MM.1S (cell line): Measurements from ENCODE around the gene TBC1D20.
"Not testable (repeated sequence)": the region's sequence is repeated elsewhere in the genome, so short reads cannot be mapped to it uniquely, and the experiment has no call there.

Experiments
- DNase-seq: peaks from one replicate; pipeline ENCODE4 v3.0.0-alpha.2; 2015
- H2AFZ ChIP-seq: fragments of 300-600 bp; sonication (generic); 2 replicates; pipeline ENCODE4 v1.6.0; 2016; ENCODE audit warnings: antibody characterized with exemption, low read length
- H3F3A ChIP-seq: fragments of 300-600 bp; sonication (generic); 2 replicates; pipeline ENCODE4 v1.6.1; 2016; ENCODE audit warnings: mild to moderate bottlenecking, antibody characterized with exemption, low read length, moderate library complexity, mixed read lengths; ENCODE audit not compliant: insufficient read depth
- H3K27ac ChIP-seq: fragments of 300-600 bp; sonication (generic); 2 replicates; pipeline ENCODE4 v1.5.1; 2016; ENCODE audit warnings: mild to moderate bottlenecking, low read length
- H3K27me3 ChIP-seq: fragments of 300-600 bp; sonication (generic); replicated peaks from 2 replicates; pipeline ENCODE4 v1.6.0; 2016; ENCODE audit warnings: low read length; ENCODE audit not compliant: insufficient read depth
- H3K36me3 ChIP-seq: fragments of 300-600 bp; sonication (generic); replicated peaks from 2 replicates; pipeline ENCODE4 v1.6.1; 2016; ENCODE audit warnings: mild to moderate bottlenecking, low read length, mixed read lengths; ENCODE audit not compliant: insufficient read depth
- H3K4me1 ChIP-seq: fragments of 300-600 bp; sonication (generic); 2 replicates; pipeline ENCODE4 v1.6.1; 2016; ENCODE audit warnings: low read length, mixed read lengths
- H3K4me2 ChIP-seq: fragments of 300-600 bp; sonication (generic); 2 replicates; pipeline ENCODE4 v1.6.0; 2016; ENCODE audit warnings: low read depth, low read length
- H3K4me3 ChIP-seq: fragments of 300-600 bp; sonication (generic); 2 replicates; pipeline ENCODE4 v1.5.1; 2016; ENCODE audit warnings: low read length, mixed read lengths
- H3K79me2 ChIP-seq: fragments of 300-600 bp; sonication (generic); 2 replicates; pipeline ENCODE4 v1.6.1; 2016; ENCODE audit warnings: mixed run types, low read length, mixed read lengths
- H3K9ac ChIP-seq: fragments of 300-600 bp; sonication (generic); 2 replicates; pipeline ENCODE4 v1.6.1; 2016; ENCODE audit warnings: low read length, mixed read lengths
- H3K9me2 ChIP-seq: fragments of 300-600 bp; sonication (generic); replicated peaks from 2 replicates; pipeline ENCODE4 v1.6.1; 2016; ENCODE audit warnings: mild to moderate bottlenecking, low read length, mixed read lengths; ENCODE audit not compliant: insufficient read depth
- H3K9me3 ChIP-seq: fragments of 300-600 bp; sonication (generic); replicated peaks from 2 replicates; pipeline ENCODE4 v1.6.1; 2016; ENCODE audit warnings: mild to moderate bottlenecking, low read length, mixed read lengths; ENCODE audit not compliant: insufficient read depth
- H4K20me1 ChIP-seq: fragments of 300-600 bp; sonication (generic); 2 replicates; pipeline ENCODE4 v1.6.1; 2016; ENCODE audit warnings: mild to moderate bottlenecking, low read length, moderate library complexity, mixed read lengths; ENCODE audit not compliant: insufficient read depth
- CTCF ChIP-seq: fragments of 300-600 bp; sonication (generic); IDR thresholded peaks from 2 replicates; pipeline ENCODE4 v1.5.1; 2016; ENCODE audit warnings: antibody characterized with exemption, low read length, mixed read lengths
- EZH2 ChIP-seq: fragments of 300-600 bp; sonication (generic); optimal IDR thresholded peaks from 2 replicates; pipeline ENCODE3; 2017; ENCODE audit warnings: low read depth, mild to moderate bottlenecking, antibody characterized with exemption, low read length, mixed read lengths
- EZH2phosphoT487 ChIP-seq: fragments of 300-600 bp; sonication (generic); IDR thresholded peaks from 2 replicates; pipeline ENCODE4 v1.6.1; 2018; ENCODE audit warnings: antibody characterized with exemption, low read length

The TBC1D20 gene, protein sequence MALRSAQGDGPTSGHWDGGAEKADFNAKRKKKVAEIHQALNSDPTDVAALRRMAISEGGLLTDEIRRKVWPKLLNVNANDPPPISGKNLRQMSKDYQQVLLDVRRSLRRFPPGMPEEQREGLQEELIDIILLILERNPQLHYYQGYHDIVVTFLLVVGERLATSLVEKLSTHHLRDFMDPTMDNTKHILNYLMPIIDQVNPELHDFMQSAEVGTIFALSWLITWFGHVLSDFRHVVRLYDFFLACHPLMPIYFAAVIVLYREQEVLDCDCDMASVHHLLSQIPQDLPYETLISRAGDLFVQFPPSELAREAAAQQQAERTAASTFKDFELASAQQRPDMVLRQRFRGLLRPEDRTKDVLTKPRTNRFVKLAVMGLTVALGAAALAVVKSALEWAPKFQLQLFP

GRCh38 chr20:462199-462991 lies at the start of gene TBC1D20:
TSS of gene TBC1D20 (minus strand) at chr20:462533. CDS start at chr20:462405, 128 bp downstream.
- H4K20me1 ChIP-seq = peaks cover 9% of the 10 kb centered on the region; the same call in 1 of the 2 replicates
- peak; percentile 92 for DNase-seq
- H3K36me3 ChIP-seq = no peaks in the 10 kb centered on the region
- no peaks in the 10 kb centered on the region for H3K9me3 ChIP-seq
- peak within 1 kb of the TSS; percentile 63 for H2AFZ ChIP-seq
- TF ChIP-seq EZH2 (no peak), CTCF (peak; percentile 13)
- peaks cover 46% of the 10 kb centered on the region for H3K79me2 ChIP-seq
- H3K9ac ChIP-seq = peak within 1 kb of the TSS; percentile 71
- no peaks in the 10 kb centered on the region for H3K9me2 ChIP-seq
- peak within 1 kb of the TSS; percentile 47; the same call in 1 of the 2 replicates for H3K27ac ChIP-seq
- H3K4me3 ChIP-seq = peak within 1 kb of the TSS; percentile 80
- H3K4me1 ChIP-seq = peaks cover 11% of the 10 kb centered on the region; the same call in 1 of the 2 replicates
- no peaks in the 10 kb centered on the region for H3K27me3 ChIP-seq
- H3K4me2 ChIP-seq = peak within 1 kb of the TSS; percentile 86
- H3F3A ChIP-seq = peaks cover 14% of the 10 kb centered on the region

- not testable (repeated sequence) for H2AFZ ChIP-seq, H3K9ac ChIP-seq, H3K9me2 ChIP-seq, H3F3A ChIP-seq, DNase-seq, H3K27me3 ChIP-seq, H3K9me3 ChIP-seq, H3K36me3 ChIP-seq, H3K4me3 ChIP-seq, H3K4me2 ChIP-seq, H3K27ac ChIP-seq, H3K4me1 ChIP-seq
- Histone ChIP-seq H3K79me2 (peaks cover 93% of the 10 kb centered on the region), H4K20me1 (peaks cover 30% of the 10 kb centered on the region)
Observed at GRCh38 chr20:510328-511057, 48.2 kb upstream of the TBC1D20 start.

DNA sequence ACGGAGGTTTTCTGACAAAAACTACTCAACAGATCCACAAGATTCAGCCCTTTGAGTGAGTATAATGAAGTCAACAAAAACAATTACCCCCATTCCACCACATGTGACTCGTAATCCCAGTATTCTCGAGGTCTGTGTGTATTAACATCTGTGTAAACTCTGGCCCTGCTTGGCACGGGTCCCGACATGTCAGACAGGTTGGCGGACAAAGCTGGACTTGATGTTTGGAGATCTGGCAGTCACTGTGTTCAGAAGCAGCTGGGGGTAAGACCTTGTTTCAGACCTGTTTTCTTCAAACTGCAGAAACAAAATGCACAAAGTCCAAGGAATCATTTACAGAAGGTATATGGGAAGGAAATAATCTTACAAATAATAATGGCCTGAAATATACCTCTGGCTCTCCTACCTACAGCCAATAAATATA lies 46.0 kb upstream of the TBC1D20 start:
- peaks cover 15% of the 10 kb centered on the region for H4K20me1 ChIP-seq
- H3K27ac ChIP-seq, H3K9me2 ChIP-seq, H3F3A ChIP-seq, H3K9ac ChIP-seq, H3K9me3 ChIP-seq, H3K4me1 ChIP-seq, H3K27me3 ChIP-seq, H3K4me3 ChIP-seq, DNase-seq, H3K4me2 ChIP-seq, H2AFZ ChIP-seq: not testable (repeated sequence)
- H3K36me3 ChIP-seq = peaks cover 16% of the 10 kb centered on the region
- peaks cover 72% of the 10 kb centered on the region for H3K79me2 ChIP-seq

- H3K4me1 ChIP-seq = no peaks in the 10 kb centered on the region
- H4K20me1 ChIP-seq = peaks cover 10% of the 10 kb centered on the region; the same call in 1 of the 2 replicates
- no peak overlapping the region for H3K27ac ChIP-seq
- no peaks in the 10 kb centered on the region for H3K27me3 ChIP-seq
- no peak overlapping the region for H3K9ac ChIP-seq
- H3K4me2 ChIP-seq = no peak overlapping the region
- H3F3A ChIP-seq = no peaks in the 10 kb centered on the region
- H3K4me3 ChIP-seq = no peak overlapping the region
- H3K9me2 ChIP-seq = no peaks in the 10 kb centered on the region
- no peak for TF ChIP-seq EZH2phosphoT487
- TF ChIP-seq CTCF = no peak
- TF ChIP-seq EZH2 = no peak
- H3K79me2 ChIP-seq = peaks cover 67% of the 10 kb centered on the region
- H2AFZ ChIP-seq = no peak overlapping the region
- DNase-seq = no peak
- no peaks in the 10 kb centered on the region for H3K9me3 ChIP-seq
- peaks cover 20% of the 10 kb centered on the region for H3K36me3 ChIP-seq
Observed at GRCh38 chr20:507761-508332, 45.5 kb upstream of the TBC1D20 start.
